Liver (tissue), 3 donors: ENCODE results near the gene NPIPB8.

Source experiments
- EGR1 ChIP-seq, 2 donors: IDR thresholded peaks; 2 replicates each; pipeline ENCODE4 v1.6.1; 2016 to 2018; ENCODE audit warnings: antibody characterized with exemption in 2 of 2, low read depth in 2 of 2
- FOXA1 ChIP-seq: IDR thresholded peaks from 2 replicates; pipeline ENCODE4 v1.6.1; 2016; ENCODE audit warnings: antibody characterized with exemption
- GABPA ChIP-seq, 2 donors: IDR thresholded peaks in 1 of 2; conservative IDR thresholded peaks in 1 of 2; 2 replicates each; pipeline ENCODE4 v1.6.1; 2016; ENCODE audit warnings: antibody characterized with exemption in 2 of 2, mild to moderate bottlenecking in 1 of 2, moderate library complexity in 1 of 2
- JUND ChIP-seq, 2 donors: IDR thresholded peaks; 2 replicates each; pipeline ENCODE4 v1.6.1; 2016; ENCODE audit warnings: antibody characterized with exemption in 2 of 2
- RAD21 ChIP-seq, 2 donors: IDR thresholded peaks; 2 replicates each; pipeline ENCODE4 v1.6.1; 2016; ENCODE audit warnings: antibody characterized with exemption in 2 of 2, mild to moderate bottlenecking in 2 of 2
- RXRA ChIP-seq, 2 donors: IDR thresholded peaks; 2 replicates each; pipeline ENCODE4 v1.6.1; 2017 to 2018; ENCODE audit warnings: antibody characterized with exemption in 2 of 2, mild to moderate bottlenecking in 1 of 2
- SP1 ChIP-seq: IDR thresholded peaks from 2 replicates; pipeline ENCODE4 v1.6.1; 2018; ENCODE audit warnings: antibody characterized with exemption, mild to moderate bottlenecking
- TF ChIP-seq, protein P1 (sequence below): fragments of 150-350 bp; IDR thresholded peaks from 2 replicates; pipeline ENCODE4 v1.5.1; 2017; ENCODE audit warnings: improper control_type of control experiment, low read depth, low read length; ENCODE audit not compliant: missing input control
- TF ChIP-seq, protein P2 (sequence below): IDR thresholded peaks from 2 replicates; pipeline ENCODE4 v1.6.1; 2016; ENCODE audit warnings: antibody characterized with exemption
- TF ChIP-seq, protein P3 (sequence below): IDR thresholded peaks from 2 replicates; pipeline ENCODE4 v1.6.1; 2016; ENCODE audit warnings: antibody characterized with exemption, mild to moderate bottlenecking
- donor health status: healthy.
- donor health status: healthy.

DNA sequence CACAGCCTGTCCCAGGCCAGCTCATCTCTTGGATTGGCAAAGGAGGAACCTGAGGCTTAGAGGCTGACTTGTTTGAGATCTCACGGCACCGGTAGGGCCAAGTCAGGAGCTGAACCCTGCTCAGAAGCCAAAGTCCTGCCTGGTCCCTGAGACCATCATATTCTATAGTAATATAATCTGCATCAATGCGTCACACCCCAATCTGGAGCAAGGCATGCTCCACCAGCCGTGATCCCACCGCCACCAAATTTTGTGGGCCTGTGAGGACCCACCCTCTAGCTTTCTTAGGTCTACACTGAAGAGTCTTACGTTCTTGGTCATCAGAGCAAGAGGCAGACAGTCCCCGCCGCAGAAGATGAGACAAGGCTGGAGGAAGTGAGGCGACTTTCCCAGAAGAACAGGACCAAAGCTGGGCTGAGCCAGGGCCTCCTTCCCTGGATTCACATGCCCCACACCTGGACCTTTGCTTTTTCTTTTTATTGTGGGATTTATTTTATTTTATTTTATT is 30.7 kb upstream of the NPIPB8 start:
- TF ChIP-seq, protein P1, sequence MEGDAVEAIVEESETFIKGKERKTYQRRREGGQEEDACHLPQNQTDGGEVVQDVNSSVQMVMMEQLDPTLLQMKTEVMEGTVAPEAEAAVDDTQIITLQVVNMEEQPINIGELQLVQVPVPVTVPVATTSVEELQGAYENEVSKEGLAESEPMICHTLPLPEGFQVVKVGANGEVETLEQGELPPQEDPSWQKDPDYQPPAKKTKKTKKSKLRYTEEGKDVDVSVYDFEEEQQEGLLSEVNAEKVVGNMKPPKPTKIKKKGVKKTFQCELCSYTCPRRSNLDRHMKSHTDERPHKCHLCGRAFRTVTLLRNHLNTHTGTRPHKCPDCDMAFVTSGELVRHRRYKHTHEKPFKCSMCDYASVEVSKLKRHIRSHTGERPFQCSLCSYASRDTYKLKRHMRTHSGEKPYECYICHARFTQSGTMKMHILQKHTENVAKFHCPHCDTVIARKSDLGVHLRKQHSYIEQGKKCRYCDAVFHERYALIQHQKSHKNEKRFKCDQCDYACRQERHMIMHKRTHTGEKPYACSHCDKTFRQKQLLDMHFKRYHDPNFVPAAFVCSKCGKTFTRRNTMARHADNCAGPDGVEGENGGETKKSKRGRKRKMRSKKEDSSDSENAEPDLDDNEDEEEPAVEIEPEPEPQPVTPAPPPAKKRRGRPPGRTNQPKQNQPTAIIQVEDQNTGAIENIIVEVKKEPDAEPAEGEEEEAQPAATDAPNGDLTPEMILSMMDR, result no peak
- TF ChIP-seq RAD21 (IDR thresholded peaks at IDR 0.05) (no peak), RXRA (IDR thresholded peaks at IDR 0.05) (no peak), EGR1 (IDR thresholded peaks at IDR 0.05; ENCODE audit: low read depth in 2 of 2) (no peak), JUND (IDR thresholded peaks at IDR 0.05) (no peak), SP1 (no peak), FOXA1 (no peak), GABPA (IDR thresholded peaks at IDR 0.05 in 1 of 2, conservative IDR thresholded peaks at IDR 0.05 in 1 of 2) (no peak)
- TF ChIP-seq, protein P2, sequence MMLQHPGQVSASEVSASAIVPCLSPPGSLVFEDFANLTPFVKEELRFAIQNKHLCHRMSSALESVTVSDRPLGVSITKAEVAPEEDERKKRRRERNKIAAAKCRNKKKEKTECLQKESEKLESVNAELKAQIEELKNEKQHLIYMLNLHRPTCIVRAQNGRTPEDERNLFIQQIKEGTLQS, result no peak
- TF ChIP-seq, protein P3, sequence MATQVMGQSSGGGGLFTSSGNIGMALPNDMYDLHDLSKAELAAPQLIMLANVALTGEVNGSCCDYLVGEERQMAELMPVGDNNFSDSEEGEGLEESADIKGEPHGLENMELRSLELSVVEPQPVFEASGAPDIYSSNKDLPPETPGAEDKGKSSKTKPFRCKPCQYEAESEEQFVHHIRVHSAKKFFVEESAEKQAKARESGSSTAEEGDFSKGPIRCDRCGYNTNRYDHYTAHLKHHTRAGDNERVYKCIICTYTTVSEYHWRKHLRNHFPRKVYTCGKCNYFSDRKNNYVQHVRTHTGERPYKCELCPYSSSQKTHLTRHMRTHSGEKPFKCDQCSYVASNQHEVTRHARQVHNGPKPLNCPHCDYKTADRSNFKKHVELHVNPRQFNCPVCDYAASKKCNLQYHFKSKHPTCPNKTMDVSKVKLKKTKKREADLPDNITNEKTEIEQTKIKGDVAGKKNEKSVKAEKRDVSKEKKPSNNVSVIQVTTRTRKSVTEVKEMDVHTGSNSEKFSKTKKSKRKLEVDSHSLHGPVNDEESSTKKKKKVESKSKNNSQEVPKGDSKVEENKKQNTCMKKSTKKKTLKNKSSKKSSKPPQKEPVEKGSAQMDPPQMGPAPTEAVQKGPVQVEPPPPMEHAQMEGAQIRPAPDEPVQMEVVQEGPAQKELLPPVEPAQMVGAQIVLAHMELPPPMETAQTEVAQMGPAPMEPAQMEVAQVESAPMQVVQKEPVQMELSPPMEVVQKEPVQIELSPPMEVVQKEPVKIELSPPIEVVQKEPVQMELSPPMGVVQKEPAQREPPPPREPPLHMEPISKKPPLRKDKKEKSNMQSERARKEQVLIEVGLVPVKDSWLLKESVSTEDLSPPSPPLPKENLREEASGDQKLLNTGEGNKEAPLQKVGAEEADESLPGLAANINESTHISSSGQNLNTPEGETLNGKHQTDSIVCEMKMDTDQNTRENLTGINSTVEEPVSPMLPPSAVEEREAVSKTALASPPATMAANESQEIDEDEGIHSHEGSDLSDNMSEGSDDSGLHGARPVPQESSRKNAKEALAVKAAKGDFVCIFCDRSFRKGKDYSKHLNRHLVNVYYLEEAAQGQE, result no peak
